ENCODE results near the gene PGAM5.
"Not testable (repeated sequence)": the region's sequence is repeated elsewhere in the genome, so short reads cannot be mapped to it uniquely, and the experiment has no call there.

The PGAM5 gene

DNA sequence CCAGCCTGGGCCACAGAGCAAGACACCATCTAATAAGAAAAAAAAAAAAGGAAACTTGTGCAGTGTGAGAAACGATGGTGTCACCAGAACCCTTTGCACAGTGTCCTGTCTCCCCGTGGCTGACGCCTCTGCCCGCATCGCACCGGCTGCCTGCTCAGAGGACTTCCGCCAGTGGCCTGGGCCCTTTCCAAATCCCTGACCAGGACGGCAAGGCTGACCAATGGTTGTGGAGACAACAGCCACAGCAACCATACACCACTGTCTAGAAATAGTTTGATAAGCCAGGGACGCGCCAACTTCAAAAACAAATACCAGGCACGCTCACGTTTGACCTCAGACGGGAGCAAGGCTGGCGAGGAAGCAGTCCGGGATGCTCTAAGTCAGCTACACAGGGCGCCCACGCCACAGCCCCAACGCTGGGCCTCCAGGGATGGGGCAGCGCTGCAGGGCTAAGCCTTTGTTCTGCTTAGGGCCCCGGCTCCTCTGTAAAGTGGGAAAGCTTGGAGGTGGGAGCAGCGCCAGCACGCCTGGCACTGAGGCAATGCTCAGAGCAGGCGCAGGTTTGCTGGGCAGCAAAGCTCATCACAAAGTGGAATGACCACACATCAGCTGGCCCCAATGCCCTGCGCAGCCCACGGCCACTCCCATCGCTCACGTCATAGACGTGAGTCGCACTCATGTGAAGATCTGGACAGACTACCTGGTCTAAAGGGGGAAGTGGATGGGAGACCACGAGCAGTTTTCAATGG, 12.5 kb downstream of the PGAM5 start:
- no peak for DNase-seq

DNA sequence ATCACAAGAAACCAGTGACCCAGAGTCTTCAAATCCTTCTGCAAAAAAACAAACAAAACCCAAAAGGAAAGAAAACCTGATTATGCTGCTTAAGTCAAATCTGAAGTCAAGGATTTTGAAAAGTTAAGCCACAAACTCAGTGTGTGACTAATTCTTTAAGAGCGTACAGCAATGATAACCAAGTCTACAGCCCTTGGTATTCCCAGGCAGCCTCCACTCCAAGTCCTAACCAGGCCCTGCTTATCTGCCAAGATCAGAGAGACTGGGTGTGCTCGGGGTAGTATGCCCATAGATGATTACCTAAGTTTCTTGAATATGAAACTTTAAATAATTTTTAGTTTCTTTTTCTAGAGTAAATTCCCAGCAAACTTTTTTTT, 13.1 kb downstream of the PGAM5 start:
- DNase-seq = no peak

DNA sequence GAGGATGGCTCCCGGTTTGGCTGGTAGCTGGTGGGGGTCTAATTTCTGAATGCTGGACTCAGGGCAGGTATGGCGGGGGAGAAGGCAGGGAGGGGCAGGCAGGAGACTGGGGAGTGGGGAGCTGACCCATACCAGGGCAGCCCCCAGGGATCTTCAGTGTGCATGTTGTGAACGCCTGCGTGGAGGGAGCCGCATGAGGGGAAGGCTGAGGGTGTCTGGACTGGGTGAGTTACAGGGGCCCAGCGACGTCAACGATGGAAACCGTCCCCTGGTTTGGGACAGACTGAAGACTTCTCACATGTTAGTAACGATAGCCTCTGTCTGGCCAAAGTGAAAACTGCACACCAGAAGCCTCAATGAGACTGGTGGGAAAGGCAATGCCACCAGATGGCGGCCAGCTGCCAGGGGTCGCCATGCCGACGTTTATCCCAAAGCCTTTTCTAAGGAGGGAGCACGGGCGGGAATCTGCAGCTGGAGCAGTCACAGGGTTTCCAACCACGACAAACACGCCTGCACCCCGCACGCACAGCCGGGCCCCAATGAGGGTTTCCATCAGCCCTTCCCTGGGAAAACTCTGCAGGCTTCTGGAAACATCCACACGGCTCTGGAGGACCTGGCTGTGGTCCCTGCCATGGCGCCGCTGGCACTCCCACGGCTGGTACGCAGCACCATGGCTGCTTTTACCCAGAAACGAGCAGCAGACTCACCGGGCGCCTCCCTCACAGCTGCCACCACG, 14.0 kb downstream of the PGAM5 start:
- DNase-seq = peak; percentile 19

DNA sequence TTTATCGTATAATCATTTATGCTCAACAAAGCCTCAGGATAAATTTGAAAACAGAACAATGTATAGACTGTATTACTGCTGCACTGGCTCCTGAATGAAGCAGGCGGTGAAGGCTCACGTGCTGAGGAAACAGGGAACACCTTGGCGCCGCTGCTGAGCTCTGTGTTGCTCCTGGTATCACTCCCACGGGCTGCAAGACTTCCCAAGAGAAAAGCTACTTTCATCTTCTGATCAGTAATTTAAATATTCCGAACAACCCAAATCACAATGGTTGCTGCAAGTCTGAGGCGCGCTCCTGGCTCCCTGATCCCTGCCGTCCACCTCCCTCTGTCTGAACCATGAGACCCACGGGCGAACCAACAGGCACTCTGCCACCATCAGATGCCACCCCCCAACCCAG, 15.7 kb downstream of the PGAM5 start:
- no peak for DNase-seq

DNA sequence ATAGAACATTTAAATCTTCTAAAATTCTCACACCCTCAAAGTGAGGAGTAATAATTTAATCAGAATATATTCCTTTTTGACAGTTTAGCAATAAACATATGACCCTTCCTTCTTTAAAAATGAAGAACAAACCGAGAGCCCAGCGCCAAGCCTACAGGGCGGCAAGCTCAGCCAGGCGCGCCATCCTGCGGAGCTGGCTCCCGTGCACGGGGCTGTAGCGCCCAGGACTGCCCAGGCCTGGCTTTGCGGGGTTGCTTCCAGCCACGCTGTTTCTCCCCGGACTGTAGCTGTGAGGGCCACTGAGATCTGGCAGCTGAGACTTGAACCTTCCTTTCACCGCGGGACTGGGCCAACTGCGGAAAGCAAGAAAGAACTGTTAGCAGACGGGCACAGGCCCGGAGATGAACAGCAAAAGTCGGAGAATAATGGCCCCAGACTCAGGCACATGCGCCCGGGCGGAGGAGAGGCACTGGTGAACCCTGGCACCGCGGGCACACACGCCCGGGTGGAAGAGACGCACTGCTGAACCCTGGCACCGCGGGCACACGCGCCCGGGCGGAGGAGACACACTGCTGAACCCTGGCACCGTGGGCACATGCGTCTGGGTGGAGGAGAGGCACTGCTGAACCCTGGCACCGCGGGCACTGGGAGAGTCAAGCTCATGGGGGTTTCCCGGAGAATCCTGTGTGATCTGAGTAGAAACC, 16.6 kb downstream of the PGAM5 start:
- no peak for DNase-seq

DNA sequence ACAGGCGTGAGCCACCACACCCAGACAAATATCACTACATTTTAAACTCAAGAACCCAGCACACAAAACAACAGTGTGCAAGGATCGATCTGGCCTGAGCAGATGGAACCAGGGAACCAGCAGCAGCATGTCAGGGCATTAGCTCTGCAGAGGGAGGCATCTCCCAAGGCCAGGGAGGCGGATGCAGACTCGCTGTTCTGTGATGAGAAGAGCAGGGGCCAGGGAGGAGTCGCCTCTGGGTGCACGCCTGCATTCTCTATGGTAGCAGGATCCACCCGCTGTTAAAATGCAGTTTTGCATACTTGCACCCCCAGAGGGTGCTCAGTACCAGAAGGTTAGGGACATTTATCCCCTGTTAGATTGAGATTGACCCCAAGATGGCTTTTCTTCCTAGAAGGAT, 17.9 kb downstream of the PGAM5 start:
- DNase-seq = no peak

DNA sequence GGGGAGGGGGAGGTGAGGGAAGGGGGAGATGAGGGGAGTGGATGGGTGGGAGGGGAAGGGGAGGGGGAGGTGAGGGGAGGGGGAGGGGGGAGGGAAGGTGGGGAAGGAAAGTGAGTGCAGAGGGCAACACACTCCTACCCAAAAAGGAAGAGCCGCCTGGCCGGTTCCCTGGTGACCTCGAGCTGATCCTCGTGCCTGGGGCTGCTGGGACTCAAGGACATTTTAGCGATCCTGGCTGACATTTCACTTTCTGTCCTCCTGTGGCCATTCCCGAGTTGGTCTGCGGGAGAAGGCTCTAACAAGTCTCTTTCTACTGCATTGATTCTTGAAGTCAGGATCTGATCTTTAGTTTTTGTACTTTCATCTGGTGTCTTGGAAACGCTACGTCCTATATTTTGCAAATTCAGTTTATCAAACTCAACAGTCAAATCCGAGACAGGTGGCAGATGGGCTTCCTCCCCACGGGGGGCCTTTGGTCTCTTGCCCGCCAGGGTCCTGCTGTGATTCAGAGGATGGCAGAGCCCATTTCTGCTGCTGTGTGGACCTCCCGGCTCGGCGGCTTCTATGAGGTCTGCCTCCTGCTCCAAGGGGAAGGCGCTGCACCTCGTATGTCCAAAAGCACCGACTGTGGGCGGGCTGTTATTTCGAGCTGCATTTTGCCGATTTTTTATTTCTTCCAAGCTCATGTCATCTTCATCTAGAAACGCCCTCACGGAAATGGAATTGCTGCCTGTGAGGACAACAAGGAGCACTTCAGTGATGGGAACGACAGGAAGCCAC, 19.1 kb downstream of the PGAM5 start:
- no peak for DNase-seq

DNA sequence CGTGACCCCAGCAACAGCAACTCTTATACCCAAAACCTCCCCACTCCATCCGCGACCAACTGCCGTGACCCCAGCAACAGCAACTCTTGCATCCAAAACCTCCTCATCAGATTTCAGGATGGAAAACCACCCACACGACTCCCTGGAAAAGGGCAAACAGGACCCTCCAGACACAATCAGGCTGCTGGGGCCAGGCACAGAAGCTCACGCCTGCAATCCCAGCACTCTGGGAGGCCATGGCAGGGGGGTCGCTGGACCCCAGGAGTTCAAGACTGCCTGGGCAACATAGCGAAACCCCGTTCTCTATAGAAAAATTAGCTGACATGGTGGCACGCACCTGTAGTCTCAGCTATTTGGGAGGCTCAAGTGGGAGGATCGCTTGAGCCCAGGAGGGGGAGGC, 19.7 kb downstream of the PGAM5 start:
- no peak for DNase-seq

DNA sequence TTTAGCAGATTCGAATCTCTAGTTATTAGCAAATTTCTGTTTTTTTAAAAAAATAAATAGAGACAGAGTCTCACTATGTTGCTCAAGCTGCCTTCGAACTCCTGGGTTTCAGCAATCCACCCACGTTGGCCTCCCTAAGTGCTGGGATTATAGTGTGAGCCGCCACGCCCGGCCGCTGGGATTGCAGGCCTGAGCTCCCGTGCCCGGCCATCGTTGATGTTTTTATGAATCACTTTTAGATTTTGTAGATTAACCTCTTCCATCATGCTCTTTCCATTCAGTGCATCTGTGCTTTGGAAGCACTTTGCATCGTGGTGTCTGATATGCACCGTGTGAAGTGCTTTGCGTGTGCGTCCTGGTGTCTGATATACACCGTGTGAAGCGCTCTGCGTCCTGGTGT, 20.9 kb downstream of the PGAM5 start:
- DNase-seq = no peak

DNA sequence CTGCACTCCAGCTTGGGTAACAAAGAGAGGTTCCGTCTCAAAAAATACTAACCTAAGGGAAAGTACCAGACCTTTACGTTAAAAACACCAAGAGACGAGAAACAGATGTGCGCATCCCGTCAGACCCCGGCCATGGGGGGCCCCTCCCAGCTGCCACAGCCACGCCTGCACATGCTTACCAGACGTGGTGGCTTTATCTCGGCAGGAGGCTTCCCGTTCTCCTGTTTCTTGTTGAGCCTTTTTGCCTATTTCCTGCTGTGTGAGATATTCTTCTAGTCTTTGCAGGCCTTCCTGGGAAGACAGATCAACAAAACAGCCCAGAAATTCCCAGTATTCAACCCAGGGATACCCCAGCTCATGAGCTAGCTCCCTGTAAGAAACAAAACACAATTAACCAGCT, 23.6 kb downstream of the PGAM5 start:
- peak; percentile 83 for DNase-seq

DNA sequence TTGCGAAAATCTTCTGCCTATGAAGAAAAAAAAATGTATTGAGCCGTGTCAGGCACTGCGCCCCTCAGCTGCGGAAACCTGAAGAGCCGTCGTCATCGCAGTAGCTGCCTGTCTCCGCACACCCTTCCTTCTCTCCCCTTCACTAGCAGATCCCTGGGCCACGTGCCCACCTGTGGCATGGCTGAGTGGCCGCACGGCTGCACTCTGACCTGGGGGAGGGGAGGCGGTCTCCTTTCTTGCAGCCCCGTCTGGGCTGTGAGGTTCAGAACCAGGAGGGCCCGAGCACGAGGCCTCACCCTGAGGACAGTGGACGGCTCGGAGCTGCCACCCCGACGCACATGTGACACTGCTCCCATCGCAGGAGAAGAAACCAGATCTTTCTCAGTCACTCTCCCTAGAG, 24.9 kb downstream of the PGAM5 start:
- no peak for DNase-seq

DNA sequence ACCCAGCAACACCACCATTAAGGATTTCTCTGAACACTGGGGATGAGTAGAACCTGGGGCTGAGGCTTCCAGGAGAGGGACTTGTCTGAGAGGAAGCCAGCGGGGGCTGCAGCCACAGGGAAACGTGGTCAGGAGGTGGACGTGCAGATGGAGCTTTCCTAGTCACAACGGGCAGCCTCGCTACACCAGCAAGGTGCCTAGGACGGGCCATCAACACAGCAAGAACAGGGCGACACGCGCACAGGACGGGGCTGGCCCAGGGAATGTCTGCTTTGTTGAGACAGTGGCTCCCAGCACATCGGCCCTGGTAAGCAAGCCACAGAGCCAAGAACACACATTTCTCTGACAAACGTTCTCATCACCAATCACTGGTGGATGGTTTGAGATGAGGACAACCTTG, 25.7 kb downstream of the PGAM5 start:
- DNase-seq = no peak

DNA sequence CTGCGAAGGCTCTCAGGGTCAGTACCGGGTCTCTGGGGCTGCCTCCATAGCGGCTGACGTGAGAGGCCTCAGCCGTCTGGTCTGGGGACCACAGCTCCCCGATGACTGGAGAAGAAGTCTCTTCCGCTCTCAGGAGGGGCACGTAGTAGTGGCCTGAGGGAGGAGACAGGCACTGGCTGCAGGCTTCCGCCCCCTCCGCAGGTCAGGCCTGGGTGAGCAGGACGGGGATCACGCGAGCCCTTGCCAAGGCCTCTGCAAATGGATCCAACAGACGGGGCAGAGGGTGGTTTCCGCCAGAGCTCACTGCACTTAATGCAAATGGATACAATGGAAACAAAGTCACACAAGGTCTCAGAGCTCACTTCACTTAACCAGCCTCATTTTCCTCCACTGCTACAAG, 26.3 kb downstream of the PGAM5 start:
- no peak for DNase-seq

DNA sequence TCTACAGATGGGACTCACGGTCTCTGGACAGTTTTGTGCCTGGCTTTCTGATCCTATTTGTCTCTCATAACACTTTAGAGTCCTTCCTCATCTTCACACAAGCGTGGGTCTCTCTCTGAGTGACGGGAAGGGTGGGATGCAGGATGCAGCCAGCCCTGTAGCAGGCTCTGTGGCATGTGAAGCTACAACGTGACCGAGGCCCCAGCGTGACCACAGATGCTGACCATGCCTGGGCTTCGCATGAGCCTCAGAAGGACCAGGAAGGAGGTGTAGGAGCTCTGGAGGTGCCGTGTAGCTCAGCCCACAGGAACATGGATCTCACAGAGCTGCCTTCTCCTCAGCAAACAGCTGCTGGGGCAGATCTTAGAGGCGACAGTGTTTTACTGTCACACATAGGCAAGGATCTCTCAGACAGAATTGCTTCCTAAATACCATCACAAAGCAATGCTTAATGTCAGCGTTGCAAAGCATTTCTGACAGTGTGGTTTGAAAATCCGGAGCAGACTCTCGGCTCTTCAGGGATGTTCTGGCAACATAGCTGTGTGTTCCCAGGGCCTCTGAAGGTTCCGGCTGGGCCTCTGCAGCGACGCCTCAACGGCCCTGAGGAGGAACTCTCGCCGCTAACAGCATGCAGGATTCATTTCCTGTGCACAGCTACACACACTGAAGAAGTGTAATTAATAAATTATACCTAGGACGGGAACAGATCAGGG, 29.1 kb downstream of the PGAM5 start:
- no peak for DNase-seq

DNA sequence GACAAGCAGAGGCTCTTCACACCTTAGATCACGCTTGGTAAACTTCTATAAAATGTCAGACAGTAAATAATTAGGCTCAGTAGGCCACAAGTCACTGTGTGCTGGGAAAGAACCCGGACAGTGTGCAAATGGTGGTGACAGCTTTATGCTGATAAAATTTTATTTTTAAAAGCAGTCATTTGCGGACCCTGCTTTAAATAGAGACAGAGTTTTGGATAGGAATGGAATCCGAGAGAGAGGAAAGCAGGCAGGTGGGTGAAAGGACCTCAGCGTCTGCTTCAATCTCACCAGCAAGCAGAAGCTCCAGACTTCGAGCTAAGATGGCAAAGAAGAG, 29.6 kb downstream of the PGAM5 start:
- no peak for DNase-seq

DNA sequence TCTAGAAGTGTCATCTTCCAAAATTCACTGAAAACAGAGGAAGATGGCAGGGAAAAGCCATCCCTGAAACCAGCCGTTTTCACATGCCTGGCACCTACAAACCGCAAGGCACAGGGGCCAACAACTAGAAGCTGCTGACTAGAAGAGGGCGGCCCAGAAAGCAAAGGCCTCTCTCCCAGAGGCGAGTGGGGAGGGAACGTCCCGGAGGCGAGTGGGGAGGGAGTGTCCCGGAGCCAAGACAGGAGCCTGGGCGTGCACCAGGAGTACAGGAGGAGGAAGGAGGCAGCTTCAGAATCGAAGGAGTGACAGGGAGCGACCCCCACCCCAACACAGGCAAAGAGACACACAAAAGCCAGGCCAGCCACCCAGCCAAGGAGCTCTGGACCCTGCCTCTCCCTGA, 30.0 kb downstream of the PGAM5 start:
- no peak for DNase-seq

DNA sequence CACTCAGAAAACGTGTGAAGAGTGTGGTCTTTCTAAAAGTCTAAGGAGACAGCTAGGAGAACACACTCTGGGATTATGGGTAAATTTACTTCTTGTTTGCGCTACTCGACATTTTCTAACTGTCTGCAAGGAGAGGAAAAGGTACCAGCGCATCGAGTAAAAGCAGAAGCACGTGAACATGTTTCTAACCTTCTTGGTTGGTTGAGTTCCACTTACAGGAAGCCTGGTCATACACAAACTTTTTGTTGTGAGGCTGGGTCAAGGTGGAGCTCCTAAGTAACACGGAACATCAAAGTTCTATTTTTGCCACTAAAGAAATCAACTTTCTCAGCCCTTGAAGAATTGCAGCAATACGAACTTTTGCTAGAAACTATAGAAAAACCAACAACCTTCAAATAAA, 31.0 kb downstream of the PGAM5 start:
- no peak for DNase-seq

DNA sequence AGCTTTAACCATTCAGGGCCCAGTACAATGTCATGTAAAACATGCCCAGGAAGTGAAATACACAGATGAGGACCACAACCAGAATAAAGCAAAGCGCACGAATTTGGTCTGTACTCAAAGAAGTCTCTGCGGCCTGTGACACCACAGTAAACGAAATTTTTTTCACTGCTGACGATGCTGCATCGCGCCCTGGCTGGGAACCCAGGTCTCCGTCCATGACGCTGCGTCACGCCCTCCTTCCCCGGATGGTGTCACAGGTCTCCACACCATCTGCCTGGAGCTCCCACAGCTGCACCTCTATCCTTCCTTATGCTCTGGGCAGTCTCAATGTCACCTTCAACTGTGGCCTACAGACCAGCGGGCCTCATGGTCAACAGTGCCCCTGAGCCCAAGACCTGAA, 33.2 kb downstream of the PGAM5 start:
- no peak for DNase-seq

DNA sequence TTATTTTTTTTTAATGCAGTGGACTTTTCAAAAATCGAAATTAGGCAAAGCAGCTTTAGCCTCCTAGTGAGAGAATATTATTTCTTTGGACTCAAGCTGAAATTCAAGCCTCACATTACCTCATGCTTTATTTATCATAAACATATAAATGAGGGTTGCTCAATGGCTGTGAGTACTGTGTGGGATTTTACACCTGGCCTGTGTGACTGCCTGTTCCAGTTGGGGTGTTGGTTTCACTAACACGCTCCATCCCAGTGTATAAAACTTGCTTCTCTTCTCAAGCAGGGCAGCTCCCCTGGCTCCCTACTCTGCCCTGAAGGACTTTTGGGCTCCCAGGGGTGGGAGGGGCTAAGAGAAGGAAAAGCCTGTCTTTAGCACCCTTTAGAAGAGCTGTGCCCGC, 36.0 kb downstream of the PGAM5 start:
- no peak for DNase-seq

DNA sequence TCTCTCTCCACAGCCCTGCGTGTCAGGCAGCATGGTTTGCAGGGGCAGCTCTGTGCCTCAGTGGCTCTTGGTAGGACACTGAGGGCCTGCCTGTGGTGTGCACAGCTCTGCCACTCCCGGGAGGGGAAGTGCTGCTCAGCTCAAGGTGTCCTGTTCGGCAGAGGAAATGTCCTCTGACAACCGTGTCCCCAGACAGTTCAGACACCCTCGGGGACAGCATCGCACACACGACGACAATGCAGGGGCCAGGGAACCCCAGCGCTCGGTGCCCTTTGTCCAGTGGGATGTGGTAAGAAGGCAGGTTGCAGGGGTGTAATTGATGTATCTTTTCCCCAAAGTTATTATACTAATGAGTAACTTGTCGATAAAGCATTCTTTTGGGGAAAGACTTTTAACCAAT, 36.8 kb downstream of the PGAM5 start:
- DNase-seq = no peak

DNA sequence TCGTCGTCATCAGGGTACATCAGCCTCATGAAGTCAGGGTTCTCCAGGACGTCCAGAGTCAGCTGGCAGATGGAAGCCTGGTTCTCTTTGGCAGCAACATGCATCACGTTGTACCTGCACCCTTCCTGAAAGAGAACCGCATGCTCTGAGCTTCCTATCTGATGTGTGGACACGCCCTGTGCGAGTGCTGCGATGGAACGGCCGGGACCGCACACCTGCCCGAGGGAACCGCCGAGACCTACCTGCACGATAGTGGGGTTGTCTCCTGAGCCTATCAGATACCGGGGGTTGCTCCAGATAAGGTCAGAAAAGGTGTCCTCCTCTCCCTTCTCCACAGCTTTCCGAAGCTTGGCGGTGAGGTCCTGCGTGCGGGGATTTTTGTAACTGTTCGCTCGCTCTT, 37.3 kb downstream of the PGAM5 start:
- DNase-seq = no peak

DNA sequence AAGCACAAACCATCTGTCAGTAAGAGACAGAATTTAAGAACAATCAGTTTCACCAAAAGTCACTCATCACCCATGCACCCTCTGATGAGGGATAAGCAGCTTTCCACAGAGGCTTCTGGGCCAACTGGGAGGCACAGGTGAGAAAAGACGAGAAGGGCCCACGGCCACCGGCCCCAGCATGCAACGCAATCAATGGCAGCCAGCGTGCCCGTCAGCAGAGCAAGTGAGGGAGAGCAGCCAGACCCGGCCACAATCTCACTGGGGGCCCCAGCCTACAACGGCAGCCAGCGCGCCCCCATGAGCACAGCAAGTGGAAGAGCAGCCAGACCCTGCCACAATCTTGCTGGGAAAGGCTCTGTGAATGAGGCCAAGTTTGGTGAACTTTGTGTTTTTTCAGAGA, 37.7 kb downstream of the PGAM5 start:
- DNase-seq = no peak

DNA sequence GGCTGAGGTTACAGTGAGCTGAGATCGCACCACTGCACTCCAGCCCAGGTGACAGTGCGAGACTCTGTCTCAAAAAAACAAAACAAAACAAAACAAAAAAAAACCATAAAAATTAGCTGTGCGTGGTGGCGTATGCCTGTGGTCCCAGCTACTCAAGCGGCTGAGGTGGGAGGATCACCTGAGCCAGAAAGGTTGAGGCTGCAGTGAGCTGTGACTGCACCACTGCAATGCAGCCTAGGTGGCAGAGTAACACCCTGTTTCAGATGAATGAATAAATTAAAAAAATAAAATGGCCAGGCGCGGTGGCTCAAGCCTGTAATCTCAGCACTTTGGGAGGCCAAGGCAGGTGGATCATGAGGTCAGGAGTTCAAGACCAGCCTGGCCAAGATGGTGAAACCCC, 43.0 kb downstream of the PGAM5 start:
- not testable (repeated sequence) for DNase-seq

Measured in fibroblast of skin of scalp (primary cell).